PC-3 (cell line): ENCODE results near the gene RAB39A. TPM values are rescaled to one million over a fixed set of nuclear protein-coding genes. Genes with fewer than 3 reads are reported as not detected.

Experiments
- ATAC-seq: fragments of 200-7000 bp; cut with Tn5 transposase; 2 replicates; pipeline ENCODE4 v1.9.1; 2020; ENCODE audit warnings: mild to moderate bottlenecking, moderate library complexity
- BruUV-seq: library from RNA; stranded (reverse); fragments of 400-500 nt; replicated peaks from 2 replicates; lab custom pipeline; 2021; lab: Mats Ljungman, UMichigan
- CTCF ChIA-PET: fragments of 300-600 bp; sonication (Branson Sonifier 250); formaldehyde crosslinking; loops from one replicate; lab custom pipeline; 2022; ENCODE audit warnings: antibody characterized with exemption; lab: Charles Lee
- POLR2A ChIA-PET: fragments of 300-600 bp; sonication (Branson Sonifier 250); formaldehyde crosslinking; loops from one replicate; lab custom pipeline; 2022; ENCODE audit warnings: antibody characterized with exemption; ENCODE audit not compliant: unreplicated experiment; lab: Charles Lee
- DNase-seq: peaks from one replicate; pipeline ENCODE4 v3.0.0-alpha.2; 2015
- H2AFZ ChIP-seq: fragments of 300-600 bp; sonication (generic); 2 replicates; pipeline ENCODE4 v1.6.0; 2016; ENCODE audit warnings: antibody characterized with exemption, low read length
- H3F3A ChIP-seq: fragments of 300-600 bp; sonication (generic); one replicate; pipeline ENCODE4 v1.6.0; 2017; ENCODE audit warnings: antibody characterized with exemption, low read length, control low read depth, mild to moderate bottlenecking; ENCODE audit not compliant: unreplicated experiment
- H3K27ac ChIP-seq: fragments of 300-600 bp; sonication (generic); 2 replicates; pipeline ENCODE4 v1.5.1; 2016; ENCODE audit warnings: mild to moderate bottlenecking, low read length
- H3K27me3 ChIP-seq: fragments of 300-600 bp; sonication (generic); 2 replicates; pipeline ENCODE4 v1.6.1; 2016; ENCODE audit warnings: low read length, mixed read lengths
- H3K36me3 ChIP-seq: fragments of 300-600 bp; sonication (generic); 2 replicates; pipeline ENCODE4 v1.6.1; 2016; ENCODE audit warnings: low read depth, mixed run types, low read length, mixed read lengths
- H3K4me1 ChIP-seq: fragments of 300-600 bp; sonication (generic); 2 replicates; pipeline ENCODE4 v1.5.1; 2016; ENCODE audit warnings: low read length; ENCODE audit not compliant: insufficient read depth
- H3K4me2 ChIP-seq: fragments of 300-600 bp; sonication (generic); 2 replicates; pipeline ENCODE4 v1.6.0; 2016; ENCODE audit warnings: low read length
- H3K4me3 ChIP-seq: fragments of 300-600 bp; sonication (generic); 2 replicates; pipeline ENCODE4 v1.5.1; 2016; ENCODE audit warnings: mild to moderate bottlenecking, low read length, mixed read lengths
- H3K79me2 ChIP-seq: fragments of 300-600 bp; sonication (generic); 2 replicates; pipeline ENCODE4 v1.6.1; 2017; ENCODE audit warnings: low read length, mixed read lengths
- H3K9ac ChIP-seq: fragments of 300-600 bp; sonication (generic); 2 replicates; pipeline ENCODE4 v1.6.0; 2016; ENCODE audit warnings: mild to moderate bottlenecking, low read length
- H3K9me2 ChIP-seq: fragments of 300-600 bp; sonication (generic); replicated peaks from 2 replicates; pipeline ENCODE4 v1.6.1; 2016; ENCODE audit warnings: mixed run types, low read length, mixed read lengths
- H3K9me3 ChIP-seq: fragments of 300-600 bp; sonication (generic); 2 replicates; pipeline ENCODE4 v1.6.1; 2016; ENCODE audit warnings: low read length, mixed read lengths
- H4K20me1 ChIP-seq: fragments of 300-600 bp; sonication (generic); 2 replicates; pipeline ENCODE4 v1.6.1; 2016; ENCODE audit warnings: low read length, mixed read lengths
- EZH2 ChIP-seq: fragments of 300-600 bp; sonication (generic); IDR thresholded peaks from one replicate; pipeline ENCODE4 v1.6.1; 2017; ENCODE audit warnings: antibody characterized with exemption, mild to moderate bottlenecking, low read length; ENCODE audit not compliant: unreplicated experiment
- EZH2phosphoT487 ChIP-seq: fragments of 300-600 bp; sonication (generic); IDR thresholded peaks from 2 replicates; pipeline ENCODE4 v1.6.1; 2018; ENCODE audit warnings: mild to moderate bottlenecking, antibody characterized with exemption, low read length, borderline replicate concordance
- intact Hi-C: fragments of 100-400 bp; cut with micrococcal nuclease; formaldehyde crosslinking; loops from 2 replicates; pipeline ENCODE4 v1.9.0; 2023
- total RNA-seq: library from RNA; depleted of rRNA; stranded (reverse); fragments of >200 nt; gene quantifications from 2 replicates; pipeline ENCODE4 v1.2.3, GENCODE V29; 2014
- TF ChIP-seq, protein P1 (sequence below): fragments of 300-600 bp; sonication (generic); conservative IDR thresholded peaks from 2 replicates; pipeline ENCODE4 v1.5.1; 2017; ENCODE audit warnings: antibody characterized with exemption, low read depth, mild to moderate bottlenecking, low read length

RAB39A gene
- total RNA-seq, 1 experiment from 2014 or later = not detected

DNA sequence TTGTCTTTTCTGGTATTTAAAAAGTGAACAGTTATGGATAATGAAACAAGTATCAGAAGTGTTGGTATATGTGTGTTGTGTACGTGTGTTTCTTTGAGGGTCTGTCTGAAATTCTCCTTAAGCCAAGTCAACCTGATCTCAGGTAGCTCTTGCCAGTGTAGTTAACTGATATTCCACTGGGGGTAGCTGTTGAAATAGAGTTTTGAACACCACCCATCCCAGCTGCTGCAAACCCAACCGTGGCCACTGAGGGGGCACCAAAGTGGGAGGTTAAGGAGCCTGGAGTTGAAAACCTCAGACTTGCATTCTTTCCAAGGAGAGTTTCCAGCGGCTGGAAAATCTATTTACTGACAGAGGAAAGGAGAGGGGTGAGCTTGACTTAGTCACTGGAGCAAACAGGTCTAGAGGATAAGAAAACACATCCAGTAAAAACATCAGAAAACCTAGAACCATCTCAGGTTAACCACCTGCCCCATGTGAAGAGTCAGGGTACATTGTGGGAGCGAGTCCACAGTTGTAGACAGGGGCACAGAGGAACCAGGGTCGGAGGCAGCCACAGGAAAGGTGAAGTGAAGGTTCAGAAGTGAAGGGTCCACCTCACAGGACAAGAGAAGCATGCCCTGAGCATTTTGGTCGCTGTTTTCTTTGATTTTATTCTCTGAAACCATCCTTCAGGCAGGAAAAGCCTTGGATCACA, 71.7 kb downstream of the RAB39A start:
- H4K20me1 ChIP-seq = no peaks in the 10 kb centered on the region
- ChIA-PET POLR2A (no interaction called here), CTCF (interaction anchor here (1.0 kb wide), 1 partner anchor 9 kb away, joined by 12 read pairs; the partner anchor contains the start of gene CUL5)
- 0 out of 2 replicates have a peak, but pooled peaks cover 3% of the 10 kb centered on the region for H3K27me3 ChIP-seq
- H3K27ac ChIP-seq = no peak overlapping the region
- intact Hi-C loops = loop anchor here (10.0 kb wide), 1 partner anchor 655 kb away; no protein-coding TSS in a partner anchor
- H2AFZ ChIP-seq = no peak overlapping the region
- no peaks in the 10 kb centered on the region; the same call in 1 of the 2 replicates for H3K4me1 ChIP-seq
- no peak overlapping the region for H3K4me3 ChIP-seq
- peak; percentile 75 for DNase-seq
- no peak overlapping the region for H3K4me2 ChIP-seq
- no peaks in the 10 kb centered on the region for H3K79me2 ChIP-seq
- no peaks in the 10 kb centered on the region for H3F3A ChIP-seq
- H3K9ac ChIP-seq = no peak overlapping the region
- H3K36me3 ChIP-seq = no peaks in the 10 kb centered on the region
- ATAC-seq = peak; percentile 94
- no peak for TF ChIP-seq EZH2
- TF ChIP-seq, protein P1, sequence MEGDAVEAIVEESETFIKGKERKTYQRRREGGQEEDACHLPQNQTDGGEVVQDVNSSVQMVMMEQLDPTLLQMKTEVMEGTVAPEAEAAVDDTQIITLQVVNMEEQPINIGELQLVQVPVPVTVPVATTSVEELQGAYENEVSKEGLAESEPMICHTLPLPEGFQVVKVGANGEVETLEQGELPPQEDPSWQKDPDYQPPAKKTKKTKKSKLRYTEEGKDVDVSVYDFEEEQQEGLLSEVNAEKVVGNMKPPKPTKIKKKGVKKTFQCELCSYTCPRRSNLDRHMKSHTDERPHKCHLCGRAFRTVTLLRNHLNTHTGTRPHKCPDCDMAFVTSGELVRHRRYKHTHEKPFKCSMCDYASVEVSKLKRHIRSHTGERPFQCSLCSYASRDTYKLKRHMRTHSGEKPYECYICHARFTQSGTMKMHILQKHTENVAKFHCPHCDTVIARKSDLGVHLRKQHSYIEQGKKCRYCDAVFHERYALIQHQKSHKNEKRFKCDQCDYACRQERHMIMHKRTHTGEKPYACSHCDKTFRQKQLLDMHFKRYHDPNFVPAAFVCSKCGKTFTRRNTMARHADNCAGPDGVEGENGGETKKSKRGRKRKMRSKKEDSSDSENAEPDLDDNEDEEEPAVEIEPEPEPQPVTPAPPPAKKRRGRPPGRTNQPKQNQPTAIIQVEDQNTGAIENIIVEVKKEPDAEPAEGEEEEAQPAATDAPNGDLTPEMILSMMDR = peak; percentile 85
- BruUV-seq = no TSS peak
- H3K9me3 ChIP-seq = no peaks in the 10 kb centered on the region
- no peaks in the 10 kb centered on the region for H3K9me2 ChIP-seq

DNA sequence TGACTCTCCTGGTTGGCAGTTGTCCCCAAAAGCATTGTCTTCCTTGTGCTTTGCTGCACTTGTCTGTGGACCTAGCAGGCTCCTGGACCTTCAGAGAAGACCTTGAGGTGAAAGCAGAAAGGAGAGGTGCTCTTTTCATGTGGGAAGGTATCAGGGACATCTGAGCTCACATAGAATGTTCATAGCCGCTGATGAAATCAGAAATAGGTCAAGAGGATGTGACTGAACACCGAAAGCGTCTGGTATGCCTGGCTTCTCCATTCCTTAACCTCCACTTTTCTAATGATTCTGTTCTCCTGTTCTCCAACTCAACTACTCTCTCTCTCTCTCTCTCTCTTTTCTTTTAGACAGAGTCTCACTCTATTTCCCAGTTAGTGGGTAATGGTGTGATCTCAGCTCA, 74.2 kb downstream of the RAB39A start:
- POLR2A ChIA-PET = no interaction called here
- Histone ChIP-seq H3F3A (no peaks in the 10 kb centered on the region), H3K36me3 (no peaks in the 10 kb centered on the region), H3K9me2 (no peaks in the 10 kb centered on the region), H3K27ac (no peak overlapping the region), H3K4me1 (no peaks in the 10 kb centered on the region; the same call in 1 of the 2 replicates), H3K79me2 (no peaks in the 10 kb centered on the region), H3K4me2 (no peak overlapping the region), H3K27me3 (no peaks in the 10 kb centered on the region), H3K9me3 (no peaks in the 10 kb centered on the region), H3K4me3 (no peak overlapping the region), H4K20me1 (no peaks in the 10 kb centered on the region), H2AFZ (no peak overlapping the region), H3K9ac (no peak overlapping the region)
- no peak for DNase-seq
- no peak for ATAC-seq
- no TSS peak for BruUV-seq
- CTCF ChIA-PET = no interaction called here
- intact Hi-C loops = loop anchor here (10.0 kb wide), 1 partner anchor 652 kb away; no protein-coding TSS in a partner anchor
- no peak for TF ChIP-seq EZH2phosphoT487
- no peak for TF ChIP-seq EZH2
- TF ChIP-seq, protein P1 = no peak

- TF ChIP-seq, protein P1 = no peak
- TF ChIP-seq EZH2 (no peak), EZH2phosphoT487 (no peak)
- Histone ChIP-seq H3K9me2 (no peaks in the 10 kb centered on the region), H3K4me1 (no peaks in the 10 kb centered on the region; the same call in 1 of the 2 replicates), H2AFZ (no peak overlapping the region), H3K79me2 (no peaks in the 10 kb centered on the region), H3K4me2 (no peak overlapping the region), H3K4me3 (no peak overlapping the region), H3K27ac (no peak overlapping the region), H3K9ac (no peak overlapping the region), H3F3A (no peaks in the 10 kb centered on the region), H3K9me3 (no peaks in the 10 kb centered on the region), H3K27me3 (no peaks in the 10 kb centered on the region), H4K20me1 (no peaks in the 10 kb centered on the region), H3K36me3 (no peaks in the 10 kb centered on the region)
- ATAC-seq (no peak), DNase-seq (no peak)
- CTCF ChIA-PET = no interaction called here
- POLR2A ChIA-PET = interaction anchor here (0.6 kb wide), 1 partner anchor 1083 kb away, joined by 3 read pairs; no protein-coding TSS in a partner anchor
- intact Hi-C loops = loop anchor here (10.0 kb wide), 1 partner anchor 651 kb away; no protein-coding TSS in a partner anchor
- no TSS peak for BruUV-seq
These were observed 75.4 kb downstream of the RAB39A start for GRCh38 chr11:108003623-108004022.
